Choroid plexus epithelial cell (primary cell): Measurements from ENCODE around the gene SAMD4A.
A peak's percentile ranks its signal among the peaks of the same experiment; 100 is the strongest.

Experiments
- DNase-seq: peaks from one replicate; pipeline ENCODE4 v3.0.0-alpha.2; 2010; ENCODE audit warnings: low read depth
- H3K4me3 ChIP-seq: 2 replicates; pipeline ENCODE4 v1.5.1; 2011; ENCODE audit warnings: low read depth, mild to moderate bottlenecking, control low read depth, low read length, moderate library complexity
- CTCF ChIP-seq: conservative IDR thresholded peaks from 2 replicates; pipeline ENCODE4 v1.5.1; 2011; ENCODE audit warnings: low read depth, mild to moderate bottlenecking, control low read depth, inconsistent platforms, low read length, moderate library complexity

The SAMD4A gene

GRCh38 chr14:54836231-54836630, 269.3 kb downstream of the SAMD4A start:
- DNase-seq: no peak
- no peak overlapping the region for H3K4me3 ChIP-seq
- no peak for TF ChIP-seq CTCF

- no peak for DNase-seq
- no peak for TF ChIP-seq CTCF
- H3K4me3 ChIP-seq: no peak overlapping the region
Measured at GRCh38 chr14:54837508-54838149, 270.7 kb downstream of the SAMD4A start.

- DNase-seq: no peak
- TF ChIP-seq CTCF: no peak
- H3K4me3 ChIP-seq: no peak overlapping the region
Measured at GRCh38 chr14:54838931-54839512, 272.1 kb downstream of the SAMD4A start.

- TF ChIP-seq CTCF: no peak
- no peak overlapping the region for H3K4me3 ChIP-seq
- peak; percentile 72 for DNase-seq
Measured at GRCh38 chr14:54839701-54840119, 272.8 kb downstream of the SAMD4A start.

- no peak for DNase-seq
- no peak for TF ChIP-seq CTCF
- H3K4me3 ChIP-seq: no peak overlapping the region
Measured at GRCh38 chr14:54840336-54840735, 273.4 kb downstream of the SAMD4A start.

GRCh38 chr14:54840798-54841197, 273.9 kb downstream of the SAMD4A start:
- no peak for DNase-seq
- no peak overlapping the region for H3K4me3 ChIP-seq
- no peak for TF ChIP-seq CTCF
